Measurements from ENCODE around the gene ARID2.

The ARID2 gene

GRCh38 chr12:45708901-45709300 lies 20.6 kb upstream of the ARID2 start:
- Histone ChIP-seq H4K12ac (ENCODE audit: low read depth, low read length) (no peak overlapping the region), H3K9ac (ENCODE audit: low read length) (no peak overlapping the region), H3K4me2 (ENCODE audit: low read length) (no peak overlapping the region), H3K9me3 (ENCODE audit: insufficient read depth, low read depth, low read length) (no peaks in the 10 kb centered on the region), H3K14ac (ENCODE audit: low read length) (no peak overlapping the region), H3K23ac (ENCODE audit: low read length) (no peak overlapping the region), H3K79me2 (ENCODE audit: control insufficient read depth, insufficient read depth, low read length, poor library complexity) (no peaks in the 10 kb centered on the region), H3K79me1 (ENCODE audit: low read length) (no peaks in the 10 kb centered on the region), H3K36me3 (ENCODE audit: control insufficient read depth in 1 of 2, insufficient read depth in 2 of 2, low read length in 2 of 2) (no peaks in the 10 kb centered on the region), H2AFZ (ENCODE audit: insufficient read depth, low read length, poor library complexity) (no peak overlapping the region), H3K27ac (ENCODE audit: low read depth, low read length) (no peak overlapping the region), H4K8ac (ENCODE audit: low read depth, low read length) (no peak overlapping the region), H2BK5ac (ENCODE audit: low read depth, low read length, poor library complexity) (no peak overlapping the region), H3K27me3 (ENCODE audit: insufficient read depth, low read length) (no peaks in the 10 kb centered on the region), H3K18ac (ENCODE audit: low read length) (no peak overlapping the region), H3K4me1 (ENCODE audit: control insufficient read depth in 1 of 2, insufficient read depth in 2 of 2, low read length in 2 of 2) (peaks cover 0 to 2% of the 10 kb centered on the region in 2 experiments), H2BK120ac (ENCODE audit: insufficient read depth, low read length, poor library complexity) (no peak overlapping the region), H3K4ac (ENCODE audit: low read depth, low read length) (no peak overlapping the region), H2BK12ac (ENCODE audit: low read length) (no peak overlapping the region), H3K4me3 (ENCODE audit: low read depth, low read length) (no peak overlapping the region), H4K91ac (ENCODE audit: low read depth, low read length) (no peak overlapping the region), H2AK5ac (ENCODE audit: low read length) (no peak overlapping the region)
- WGBS (ENCODE audit: extremely low coverage, insufficient coverage, insufficient read length), result no CpG with 5 or more reads among the region's 2 CpGs
- no peak for DNase-seq

- DNase-seq, result no peak
- Histone ChIP-seq H2AFZ (ENCODE audit: insufficient read depth, low read length, poor library complexity) (no peak overlapping the region), H2BK5ac (ENCODE audit: low read depth, low read length, poor library complexity) (no peak overlapping the region), H3K4me2 (ENCODE audit: low read length) (no peak overlapping the region), H3K23ac (ENCODE audit: low read length) (no peak overlapping the region), H2BK120ac (ENCODE audit: insufficient read depth, low read length, poor library complexity) (no peak overlapping the region), H3K79me1 (ENCODE audit: low read length) (no peaks in the 10 kb centered on the region), H3K36me3 (ENCODE audit: control insufficient read depth in 1 of 2, insufficient read depth in 2 of 2, low read length in 2 of 2) (no peaks in the 10 kb centered on the region), H3K9ac (ENCODE audit: low read length) (no peak overlapping the region), H4K8ac (ENCODE audit: low read depth, low read length) (no peak overlapping the region), H3K4me3 (ENCODE audit: low read depth, low read length) (no peak overlapping the region), H2BK12ac (ENCODE audit: low read length) (no peak overlapping the region), H2AK5ac (ENCODE audit: low read length) (no peak overlapping the region), H3K27ac (ENCODE audit: low read depth, low read length) (no peak overlapping the region), H4K91ac (ENCODE audit: low read depth, low read length) (no peak overlapping the region), H3K14ac (ENCODE audit: low read length) (no peak overlapping the region), H3K9me3 (ENCODE audit: insufficient read depth, low read depth, low read length) (no peaks in the 10 kb centered on the region), H3K27me3 (ENCODE audit: insufficient read depth, low read length) (no peaks in the 10 kb centered on the region), H3K4me1 (ENCODE audit: control insufficient read depth in 1 of 2, insufficient read depth in 2 of 2, low read length in 2 of 2) (no peaks in the 10 kb centered on the region), H3K18ac (ENCODE audit: low read length) (no peak overlapping the region), H4K12ac (ENCODE audit: low read depth, low read length) (no peak overlapping the region), H3K4ac (ENCODE audit: low read depth, low read length) (no peak overlapping the region), H3K79me2 (ENCODE audit: control insufficient read depth, insufficient read depth, low read length, poor library complexity) (no peaks in the 10 kb centered on the region)
- no CpG with 5 or more reads among the region's 4 CpGs for WGBS (ENCODE audit: extremely low coverage, insufficient coverage, insufficient read length)
Measured at GRCh38 chr12:45712319-45712718, 17.2 kb upstream of the ARID2 start.

- Histone ChIP-seq H3K18ac (ENCODE audit: low read length) (no peak overlapping the region), H3K14ac (ENCODE audit: low read length) (no peak overlapping the region), H3K4ac (ENCODE audit: low read depth, low read length) (no peak overlapping the region), H2AK5ac (ENCODE audit: low read length) (no peak overlapping the region), H3K4me1 (ENCODE audit: control insufficient read depth in 1 of 2, insufficient read depth in 2 of 2, low read length in 2 of 2) (no peaks in the 10 kb centered on the region), H4K91ac (ENCODE audit: low read depth, low read length) (no peak overlapping the region), H3K9ac (ENCODE audit: low read length) (no peak overlapping the region), H4K8ac (ENCODE audit: low read depth, low read length) (no peak overlapping the region), H3K27me3 (ENCODE audit: insufficient read depth, low read length) (no peaks in the 10 kb centered on the region), H3K36me3 (ENCODE audit: control insufficient read depth in 1 of 2, insufficient read depth in 2 of 2, low read length in 2 of 2) (no peaks in the 10 kb centered on the region), H2BK12ac (ENCODE audit: low read length) (no peak overlapping the region), H3K27ac (ENCODE audit: low read depth, low read length) (no peak overlapping the region), H4K12ac (ENCODE audit: low read depth, low read length) (no peak overlapping the region), H2AFZ (ENCODE audit: insufficient read depth, low read length, poor library complexity) (no peak overlapping the region), H2BK120ac (ENCODE audit: insufficient read depth, low read length, poor library complexity) (no peak overlapping the region), H2BK5ac (ENCODE audit: low read depth, low read length, poor library complexity) (no peak overlapping the region), H3K79me1 (ENCODE audit: low read length) (no peaks in the 10 kb centered on the region), H3K4me2 (ENCODE audit: low read length) (no peak overlapping the region), H3K23ac (ENCODE audit: low read length) (no peak overlapping the region), H3K4me3 (ENCODE audit: low read depth, low read length) (no peak overlapping the region), H3K79me2 (ENCODE audit: control insufficient read depth, insufficient read depth, low read length, poor library complexity) (no peaks in the 10 kb centered on the region), H3K9me3 (ENCODE audit: insufficient read depth, low read depth, low read length) (no peaks in the 10 kb centered on the region)
- DNase-seq, result no peak
- no CpG with 5 or more reads among the region's 2 CpGs for WGBS (ENCODE audit: extremely low coverage, insufficient coverage, insufficient read length)
Measured at GRCh38 chr12:45713078-45713477, 16.4 kb upstream of the ARID2 start.

- Histone ChIP-seq H4K91ac (ENCODE audit: low read depth, low read length) (no peak overlapping the region), H2AFZ (ENCODE audit: insufficient read depth, low read length, poor library complexity) (no peak overlapping the region), H3K4me2 (ENCODE audit: low read length) (no peak overlapping the region), H2BK12ac (ENCODE audit: low read length) (no peak overlapping the region), H2AK5ac (ENCODE audit: low read length) (no peak overlapping the region), H3K9me3 (ENCODE audit: insufficient read depth, low read depth, low read length) (no peaks in the 10 kb centered on the region), H3K18ac (ENCODE audit: low read length) (no peak overlapping the region), H3K4ac (ENCODE audit: low read depth, low read length) (no peak overlapping the region), H2BK5ac (ENCODE audit: low read depth, low read length, poor library complexity) (no peak overlapping the region), H3K79me2 (ENCODE audit: control insufficient read depth, insufficient read depth, low read length, poor library complexity) (no peaks in the 10 kb centered on the region), H3K36me3 (ENCODE audit: control insufficient read depth in 1 of 2, insufficient read depth in 2 of 2, low read length in 2 of 2) (no peaks in the 10 kb centered on the region), H3K4me1 (ENCODE audit: control insufficient read depth in 1 of 2, insufficient read depth in 2 of 2, low read length in 2 of 2) (no peaks in the 10 kb centered on the region), H4K8ac (ENCODE audit: low read depth, low read length) (no peak overlapping the region), H3K23ac (ENCODE audit: low read length) (no peak overlapping the region), H3K4me3 (ENCODE audit: low read depth, low read length) (no peak overlapping the region), H2BK120ac (ENCODE audit: insufficient read depth, low read length, poor library complexity) (no peak overlapping the region), H3K14ac (ENCODE audit: low read length) (no peak overlapping the region), H3K9ac (ENCODE audit: low read length) (no peak overlapping the region), H3K27ac (ENCODE audit: low read depth, low read length) (no peak overlapping the region), H3K79me1 (ENCODE audit: low read length) (no peaks in the 10 kb centered on the region), H3K27me3 (ENCODE audit: insufficient read depth, low read length) (no peaks in the 10 kb centered on the region), H4K12ac (ENCODE audit: low read depth, low read length) (no peak overlapping the region)
- WGBS (ENCODE audit: extremely low coverage, insufficient coverage, insufficient read length), result no CpG with 5 or more reads among the region's 4 CpGs
- DNase-seq, result no peak
Measured at GRCh38 chr12:45718306-45718705, 11.2 kb upstream of the ARID2 start.
